NCI-H774 (cell line): ENCODE measurements around the gene CWC22.
A peak's percentile ranks its signal among the peaks of the same experiment; 100 is the strongest.

ENCODE experiments used
- DNase-seq: peaks from one replicate; lab custom pipeline; 2025; lab: John Stamatoyannopoulos, UW

The CWC22 gene

DNA sequence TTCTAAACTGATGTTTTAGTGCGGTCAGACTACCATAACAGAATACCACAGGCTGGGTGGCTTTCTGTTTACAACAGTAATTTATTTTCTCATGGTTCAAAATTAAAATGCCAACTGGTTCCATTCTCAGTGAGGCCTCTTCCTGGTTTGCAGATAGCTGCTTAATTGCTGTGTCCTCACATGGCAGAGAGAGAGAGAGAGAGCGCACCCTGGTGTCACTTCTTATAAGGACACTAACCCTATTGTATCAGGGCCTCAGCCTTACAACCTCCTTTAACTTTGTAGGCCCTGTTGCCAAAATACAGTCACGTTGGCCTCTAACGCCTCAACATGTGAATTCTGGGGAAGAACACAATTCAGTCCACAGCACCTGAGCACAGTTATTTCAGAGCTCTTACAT, 108.2 kb downstream of the CWC22 start:
- DNase-seq, result peak; percentile 1
